ENCODE measurements around the gene TCN1.

- TF ChIP-seq, protein P1, sequence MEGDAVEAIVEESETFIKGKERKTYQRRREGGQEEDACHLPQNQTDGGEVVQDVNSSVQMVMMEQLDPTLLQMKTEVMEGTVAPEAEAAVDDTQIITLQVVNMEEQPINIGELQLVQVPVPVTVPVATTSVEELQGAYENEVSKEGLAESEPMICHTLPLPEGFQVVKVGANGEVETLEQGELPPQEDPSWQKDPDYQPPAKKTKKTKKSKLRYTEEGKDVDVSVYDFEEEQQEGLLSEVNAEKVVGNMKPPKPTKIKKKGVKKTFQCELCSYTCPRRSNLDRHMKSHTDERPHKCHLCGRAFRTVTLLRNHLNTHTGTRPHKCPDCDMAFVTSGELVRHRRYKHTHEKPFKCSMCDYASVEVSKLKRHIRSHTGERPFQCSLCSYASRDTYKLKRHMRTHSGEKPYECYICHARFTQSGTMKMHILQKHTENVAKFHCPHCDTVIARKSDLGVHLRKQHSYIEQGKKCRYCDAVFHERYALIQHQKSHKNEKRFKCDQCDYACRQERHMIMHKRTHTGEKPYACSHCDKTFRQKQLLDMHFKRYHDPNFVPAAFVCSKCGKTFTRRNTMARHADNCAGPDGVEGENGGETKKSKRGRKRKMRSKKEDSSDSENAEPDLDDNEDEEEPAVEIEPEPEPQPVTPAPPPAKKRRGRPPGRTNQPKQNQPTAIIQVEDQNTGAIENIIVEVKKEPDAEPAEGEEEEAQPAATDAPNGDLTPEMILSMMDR (IDR thresholded peaks at IDR 0.05; ENCODE audit: low read depth, low read length, missing input control): no peak
- TF ChIP-seq TAF1 (conservative IDR thresholded peaks at IDR 0.05) (no peak), RAD21 (IDR thresholded peaks at IDR 0.05) (no peak), YY1 (IDR thresholded peaks at IDR 0.05) (no peak)
- TF ChIP-seq, protein P2, sequence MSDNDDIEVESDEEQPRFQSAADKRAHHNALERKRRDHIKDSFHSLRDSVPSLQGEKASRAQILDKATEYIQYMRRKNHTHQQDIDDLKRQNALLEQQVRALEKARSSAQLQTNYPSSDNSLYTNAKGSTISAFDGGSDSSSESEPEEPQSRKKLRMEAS (IDR thresholded peaks at IDR 0.05): no peak
Measured at GRCh38 chr11:59814021-59814420, 52.3 kb downstream of the TCN1 start.
